HEK293 (cell line): Measurements from ENCODE around the gene CD37.
"Not testable (repeated sequence)": the region's sequence is repeated elsewhere in the genome, so short reads cannot be mapped to it uniquely, and the experiment has no call there.

Experiments
- CTCF ChIA-PET: fragments of 350-600 bp; formaldehyde crosslinking; extraction: SDS; loops from one replicate; lab custom pipeline; 2021; ENCODE audit warnings: antibody characterized with exemption; lab: Yijun Ruan, JAX
- POLR2A ChIA-PET: fragments of 300-600 bp; formaldehyde crosslinking; extraction: SDS; loops from one replicate; lab custom pipeline; 2020; ENCODE audit warnings: antibody characterized with exemption, inconsistent platforms; lab: Yijun Ruan, JAX
- H3K27ac ChIP-seq: fragments of 200-500 bp; sonication (Bioruptor generic); 2 replicates; pipeline ENCODE4 v1.5.1; 2014; ENCODE audit warnings: low read depth, low read length, control low read depth, inconsistent platforms; ENCODE audit errors: extremely low read depth
- H3K36me3 ChIP-seq, 2 experiments: fragments of 200-500 bp in 1 of 2; sonication (Bioruptor generic) in 1 of 2; 1 replicate in 1 of 2; 2 replicates in 1 of 2; pipeline ENCODE4 v1.5.1; 2014 to 2017; ENCODE audit warnings: inconsistent platforms in 2 of 2, low read length in 2 of 2; ENCODE audit not compliant: control insufficient read depth in 2 of 2, insufficient read depth in 1 of 2
- H3K4me1 ChIP-seq: fragments of 200-500 bp; sonication (Bioruptor generic); 2 replicates; pipeline ENCODE4 v1.5.1; 2014; ENCODE audit warnings: mild to moderate bottlenecking, low read length, inconsistent platforms; ENCODE audit not compliant: control insufficient read depth, insufficient read depth
- H3K4me3 ChIP-seq: 2 replicates; pipeline ENCODE4 v1.5.1; 2011; ENCODE audit warnings: low read depth, mild to moderate bottlenecking, control low read depth, low read length, moderate library complexity
- H3K9me3 ChIP-seq: fragments of 200-500 bp; sonication (Bioruptor generic); 2 replicates; pipeline ENCODE4 v1.5.1; 2014; ENCODE audit warnings: low read depth, low read length, inconsistent platforms; ENCODE audit not compliant: control insufficient read depth, insufficient read depth
- GLIS1 ChIP-seq: fragments of 450-650 bp; formaldehyde crosslinking; IDR thresholded peaks from 2 replicates; pipeline ENCODE4 v1.5.1; 2016; ENCODE audit warnings: missing biosample characterization, missing genetic modification characterization
- KLF9 ChIP-seq: fragments of 450-650 bp; formaldehyde crosslinking; IDR thresholded peaks from 2 replicates; pipeline ENCODE4 v1.5.1; 2016; ENCODE audit warnings: missing biosample characterization, missing genetic modification characterization, low read depth
- OVOL3 ChIP-seq: fragments of 450-650 bp; formaldehyde crosslinking; IDR thresholded peaks from 2 replicates; pipeline ENCODE4 v1.5.1; 2016; ENCODE audit warnings: missing biosample characterization, missing genetic modification characterization
- SALL2 ChIP-seq: fragments of 450-650 bp; formaldehyde crosslinking; IDR thresholded peaks from 2 replicates; pipeline ENCODE4 v1.5.0; 2017; ENCODE audit warnings: missing biosample characterization, mild to moderate bottlenecking, missing genetic modification characterization, borderline replicate concordance
- SCRT1 ChIP-seq: fragments of 450-650 bp; formaldehyde crosslinking; IDR thresholded peaks from 2 replicates; pipeline ENCODE4 v1.5.1; 2016; ENCODE audit warnings: missing biosample characterization, missing genetic modification characterization, borderline replicate concordance
- SP3 ChIP-seq: fragments of 450-650 bp; formaldehyde crosslinking; IDR thresholded peaks from 2 replicates; pipeline ENCODE4 v1.5.1; 2016; ENCODE audit warnings: missing biosample characterization, missing genetic modification characterization
- WT1 ChIP-seq: fragments of 450-650 bp; formaldehyde crosslinking; IDR thresholded peaks from 2 replicates; pipeline ENCODE4 v1.5.1; 2016; ENCODE audit warnings: missing biosample characterization, missing genetic modification characterization
- ZBTB17 ChIP-seq: fragments of 450-650 bp; formaldehyde crosslinking; IDR thresholded peaks from 2 replicates; pipeline ENCODE4 v1.5.1; 2016; ENCODE audit warnings: missing biosample characterization, missing genetic modification characterization
- ZFHX2 ChIP-seq: fragments of 450-650 bp; formaldehyde crosslinking; conservative IDR thresholded peaks from 2 replicates; pipeline ENCODE4 v1.5.1; 2016; ENCODE audit warnings: missing biosample characterization, missing genetic modification characterization
- ZNF169 ChIP-seq: fragments of 450-650 bp; formaldehyde crosslinking; IDR thresholded peaks from 2 replicates; pipeline ENCODE4 v1.5.1; 2016; ENCODE audit warnings: missing biosample characterization, missing genetic modification characterization
- ZNF223 ChIP-seq: fragments of 450-650 bp; formaldehyde crosslinking; IDR thresholded peaks from 2 replicates; pipeline ENCODE4 v1.5.1; 2016; ENCODE audit warnings: missing biosample characterization, missing genetic modification characterization
- ZNF548 ChIP-seq: fragments of 450-650 bp; formaldehyde crosslinking; IDR thresholded peaks from 2 replicates; pipeline ENCODE4 v1.5.1; 2016; ENCODE audit warnings: missing biosample characterization, missing genetic modification characterization
- ZNF571 ChIP-seq: fragments of 450-650 bp; formaldehyde crosslinking; IDR thresholded peaks from 2 replicates; pipeline ENCODE4 v1.5.0; 2017; ENCODE audit warnings: missing biosample characterization, missing genetic modification characterization
- TF ChIP-seq, protein P1 (sequence below): fragments of 450-650 bp; formaldehyde crosslinking; IDR thresholded peaks from 2 replicates; pipeline ENCODE4 v1.5.1; 2016; ENCODE audit warnings: missing biosample characterization, missing genetic modification characterization
- TF ChIP-seq, protein P2 (sequence below): fragments of 450-650 bp; formaldehyde crosslinking; IDR thresholded peaks from 2 replicates; pipeline ENCODE4 v1.5.0; 2017; ENCODE audit warnings: missing biosample characterization, missing genetic modification characterization, borderline replicate concordance
- TF ChIP-seq, protein P3 (sequence below): fragments of 450-650 bp; formaldehyde crosslinking; optimal IDR thresholded peaks from 2 replicates; pipeline ENCODE3; 2016; ENCODE audit warnings: missing biosample characterization, mild to moderate bottlenecking, missing genetic modification characterization

Gene CD37

DNA sequence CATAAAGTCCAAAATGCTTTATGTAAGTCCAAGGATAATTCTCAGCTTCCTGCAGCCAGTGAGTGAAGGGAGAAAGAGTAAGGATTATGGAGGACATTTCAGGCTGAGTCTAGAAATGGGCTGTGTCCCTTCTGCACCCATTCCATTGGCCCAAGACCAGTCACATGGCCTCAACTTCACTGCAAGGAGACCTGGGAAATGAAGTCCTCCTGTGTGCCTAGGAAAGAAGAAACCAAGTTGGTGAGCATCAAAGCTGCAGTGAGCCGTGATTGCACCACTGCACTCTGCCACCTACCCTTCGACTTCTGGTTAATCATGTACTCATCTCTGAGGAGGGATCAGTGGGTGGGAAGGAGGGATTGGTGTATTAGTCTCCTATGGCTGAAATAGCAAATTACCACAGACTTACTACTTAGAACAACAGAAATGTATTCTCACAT is 3.6 kb upstream of the CD37 start (continued):
- TF ChIP-seq ZNF571 (tag by site-specific recombination) (no peak), KLF9 (tag by site-specific recombination) (no peak), ZNF223 (no peak), WT1 (tag by site-specific recombination) (no peak), ZFHX2 (tag by site-specific recombination) (peak; percentile 18; the same call in 1 of the 2 replicates), SP3 (tag by site-specific recombination) (0 out of 2 replicates have a peak, but pooled peaks have one; percentile 40), ZBTB17 (tag by site-specific recombination) (peak; percentile 65), ZNF548 (tag by site-specific recombination) (no peak), SCRT1 (tag by site-specific recombination) (no peak), OVOL3 (tag by site-specific recombination) (no peak)
- TF ChIP-seq, protein P1, sequence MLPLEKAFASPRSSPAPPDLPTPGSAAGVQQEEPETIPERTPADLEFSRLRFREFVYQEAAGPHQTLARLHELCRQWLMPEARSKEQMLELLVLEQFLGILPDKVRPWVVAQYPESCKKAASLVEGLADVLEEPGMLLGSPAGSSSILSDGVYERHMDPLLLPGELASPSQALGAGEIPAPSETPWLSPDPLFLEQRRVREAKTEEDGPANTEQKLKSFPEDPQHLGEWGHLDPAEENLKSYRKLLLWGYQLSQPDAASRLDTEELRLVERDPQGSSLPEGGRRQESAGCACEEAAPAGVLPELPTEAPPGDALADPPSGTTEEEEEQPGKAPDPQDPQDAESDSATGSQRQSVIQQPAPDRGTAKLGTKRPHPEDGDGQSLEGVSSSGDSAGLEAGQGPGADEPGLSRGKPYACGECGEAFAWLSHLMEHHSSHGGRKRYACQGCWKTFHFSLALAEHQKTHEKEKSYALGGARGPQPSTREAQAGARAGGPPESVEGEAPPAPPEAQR (tag by site-specific recombination) = no peak
- TF ChIP-seq, protein P2, sequence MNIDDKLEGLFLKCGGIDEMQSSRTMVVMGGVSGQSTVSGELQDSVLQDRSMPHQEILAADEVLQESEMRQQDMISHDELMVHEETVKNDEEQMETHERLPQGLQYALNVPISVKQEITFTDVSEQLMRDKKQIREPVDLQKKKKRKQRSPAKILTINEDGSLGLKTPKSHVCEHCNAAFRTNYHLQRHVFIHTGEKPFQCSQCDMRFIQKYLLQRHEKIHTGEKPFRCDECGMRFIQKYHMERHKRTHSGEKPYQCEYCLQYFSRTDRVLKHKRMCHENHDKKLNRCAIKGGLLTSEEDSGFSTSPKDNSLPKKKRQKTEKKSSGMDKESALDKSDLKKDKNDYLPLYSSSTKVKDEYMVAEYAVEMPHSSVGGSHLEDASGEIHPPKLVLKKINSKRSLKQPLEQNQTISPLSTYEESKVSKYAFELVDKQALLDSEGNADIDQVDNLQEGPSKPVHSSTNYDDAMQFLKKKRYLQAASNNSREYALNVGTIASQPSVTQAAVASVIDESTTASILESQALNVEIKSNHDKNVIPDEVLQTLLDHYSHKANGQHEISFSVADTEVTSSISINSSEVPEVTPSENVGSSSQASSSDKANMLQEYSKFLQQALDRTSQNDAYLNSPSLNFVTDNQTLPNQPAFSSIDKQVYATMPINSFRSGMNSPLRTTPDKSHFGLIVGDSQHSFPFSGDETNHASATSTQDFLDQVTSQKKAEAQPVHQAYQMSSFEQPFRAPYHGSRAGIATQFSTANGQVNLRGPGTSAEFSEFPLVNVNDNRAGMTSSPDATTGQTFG (tag by site-specific recombination) = no peak

DNA sequence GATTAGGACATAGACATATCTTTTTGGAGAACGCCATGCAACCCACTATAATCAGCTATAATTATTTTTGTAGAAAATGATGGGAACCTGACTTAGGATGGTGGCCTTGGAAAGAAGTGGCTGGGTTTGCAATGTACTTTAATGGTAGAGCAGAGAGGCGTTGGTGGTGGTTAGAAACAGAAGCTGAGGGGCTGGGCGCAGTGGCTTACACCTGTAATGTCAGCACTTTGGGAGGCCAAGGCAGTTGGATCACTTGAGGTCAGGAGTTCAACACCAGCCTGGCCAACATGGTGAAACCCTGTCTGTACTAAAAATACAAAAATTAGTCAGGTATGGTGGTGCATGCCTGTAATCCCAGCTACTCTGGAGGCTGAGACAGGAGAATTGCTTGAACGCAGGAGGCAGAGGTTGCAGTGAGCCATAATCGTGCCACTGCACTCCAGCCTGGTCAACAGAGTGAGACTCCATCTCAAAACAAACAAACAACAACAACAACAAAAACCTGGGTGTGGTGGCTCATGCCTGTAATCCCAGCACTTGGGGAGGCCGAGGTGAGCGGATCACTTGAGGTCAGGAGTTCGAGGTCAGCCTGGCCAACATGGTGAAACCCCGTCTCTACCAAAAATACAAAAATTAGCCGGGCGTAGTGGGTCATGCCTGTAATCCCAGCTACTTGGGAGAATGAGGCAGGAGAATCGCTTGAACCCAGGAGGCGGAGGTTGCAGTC is 2.4 kb upstream of the CD37 start:
- H3K36me3 ChIP-seq, POLR2A ChIA-PET, H3K4me1 ChIP-seq, H3K4me3 ChIP-seq, H3K9me3 ChIP-seq, H3K27ac ChIP-seq: not testable (repeated sequence)
- CTCF ChIA-PET = interaction anchor here (5.8 kb wide), 1 partner anchor 32 kb away, joined by 36 read pairs; no protein-coding TSS in a partner anchor

DNA sequence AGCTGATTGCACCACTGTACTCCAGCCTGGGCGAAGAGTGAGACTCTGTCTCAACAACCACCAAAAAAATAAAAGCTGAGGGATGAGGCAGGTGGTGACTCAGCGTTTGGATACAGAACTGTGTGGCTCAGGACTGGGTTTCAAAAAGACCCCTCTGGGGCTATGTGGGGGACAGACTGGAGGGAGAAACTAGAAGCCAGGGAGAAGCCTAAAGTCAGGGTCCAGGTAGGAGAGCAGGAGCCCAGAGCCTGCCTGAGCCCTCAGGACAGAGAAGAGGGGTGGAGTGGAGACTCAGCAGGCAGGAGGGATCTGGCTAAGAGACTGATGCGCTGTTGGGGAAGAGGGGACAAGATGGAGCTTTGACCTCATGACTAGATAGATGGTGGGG is 1.8 kb upstream of the CD37 start:
- POLR2A ChIA-PET = no interaction called here
- CTCF ChIA-PET = no interaction called here
- Histone ChIP-seq H3K27ac (no peak overlapping the region), H3K36me3 (peaks cover 0 to 4% of the 10 kb centered on the region in 2 experiments; a peak in 2 of 3 replicates), H3K4me1 (no peaks in the 10 kb centered on the region), H3K9me3 (no peaks in the 10 kb centered on the region), H3K4me3 (no peak overlapping the region)
- no peak for TF ChIP-seq ZNF169 (tag by site-specific recombination)
- TF ChIP-seq, protein P3, sequence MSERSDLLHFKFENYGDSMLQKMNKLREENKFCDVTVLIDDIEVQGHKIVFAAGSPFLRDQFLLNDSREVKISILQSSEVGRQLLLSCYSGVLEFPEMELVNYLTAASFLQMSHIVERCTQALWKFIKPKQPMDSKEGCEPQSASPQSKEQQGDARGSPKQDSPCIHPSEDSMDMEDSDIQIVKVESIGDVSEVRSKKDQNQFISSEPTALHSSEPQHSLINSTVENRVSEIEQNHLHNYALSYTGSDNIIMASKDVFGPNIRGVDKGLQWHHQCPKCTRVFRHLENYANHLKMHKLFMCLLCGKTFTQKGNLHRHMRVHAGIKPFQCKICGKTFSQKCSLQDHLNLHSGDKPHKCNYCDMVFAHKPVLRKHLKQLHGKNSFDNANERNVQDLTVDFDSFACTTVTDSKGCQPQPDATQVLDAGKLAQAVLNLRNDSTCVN (tag by site-specific recombination) = no peak
- no peak for TF ChIP-seq SALL2
- TF ChIP-seq GLIS1 = peak; percentile 44; the same call in 1 of the 2 replicates
